GM19043 (cell line): ENCODE data around the gene MUL1.
"Not testable (repeated sequence)": the region's sequence is repeated elsewhere in the genome, so short reads cannot be mapped to it uniquely, and the experiment has no call there.

Source experiments
- ATAC-seq: cut with Tn5 transposase; IDR thresholded peaks from one replicate; pipeline ENCODE4 v1.9.1; 2021; ENCODE audit warnings: low read depth; ENCODE audit not compliant: unreplicated experiment

Gene MUL1

DNA sequence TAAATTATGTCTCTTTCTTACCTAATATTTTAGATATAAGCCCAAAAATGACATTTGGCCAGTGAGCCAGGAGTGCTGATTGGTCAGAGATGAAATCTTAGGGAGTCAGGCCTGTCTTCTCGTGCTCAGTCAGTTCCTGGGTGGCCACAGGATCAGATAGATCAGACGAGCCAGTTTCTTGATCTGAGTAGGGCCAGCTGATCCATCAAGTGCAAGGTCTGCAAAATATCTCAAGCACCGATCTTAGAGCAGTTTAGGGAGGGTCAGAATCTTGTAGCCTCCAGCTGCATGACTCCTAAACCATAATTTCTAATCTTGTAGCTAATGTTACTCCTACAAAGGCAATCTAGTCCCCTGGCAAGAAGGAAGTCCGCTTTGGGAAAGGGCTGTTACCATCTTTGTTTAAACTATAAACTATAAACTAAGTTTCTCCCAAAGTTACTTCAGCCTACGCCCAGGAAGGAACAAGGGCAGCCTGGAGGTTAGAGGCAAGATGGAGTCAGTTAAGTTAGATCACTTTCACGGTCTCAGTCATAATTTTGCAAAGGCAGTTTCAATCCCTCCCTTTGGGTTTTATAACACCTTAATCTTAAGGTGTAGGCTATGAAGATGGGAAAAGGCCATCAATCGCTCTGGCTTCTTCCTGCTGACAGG is 11.8 kb upstream of the MUL1 start:
- not testable (repeated sequence) for ATAC-seq

DNA sequence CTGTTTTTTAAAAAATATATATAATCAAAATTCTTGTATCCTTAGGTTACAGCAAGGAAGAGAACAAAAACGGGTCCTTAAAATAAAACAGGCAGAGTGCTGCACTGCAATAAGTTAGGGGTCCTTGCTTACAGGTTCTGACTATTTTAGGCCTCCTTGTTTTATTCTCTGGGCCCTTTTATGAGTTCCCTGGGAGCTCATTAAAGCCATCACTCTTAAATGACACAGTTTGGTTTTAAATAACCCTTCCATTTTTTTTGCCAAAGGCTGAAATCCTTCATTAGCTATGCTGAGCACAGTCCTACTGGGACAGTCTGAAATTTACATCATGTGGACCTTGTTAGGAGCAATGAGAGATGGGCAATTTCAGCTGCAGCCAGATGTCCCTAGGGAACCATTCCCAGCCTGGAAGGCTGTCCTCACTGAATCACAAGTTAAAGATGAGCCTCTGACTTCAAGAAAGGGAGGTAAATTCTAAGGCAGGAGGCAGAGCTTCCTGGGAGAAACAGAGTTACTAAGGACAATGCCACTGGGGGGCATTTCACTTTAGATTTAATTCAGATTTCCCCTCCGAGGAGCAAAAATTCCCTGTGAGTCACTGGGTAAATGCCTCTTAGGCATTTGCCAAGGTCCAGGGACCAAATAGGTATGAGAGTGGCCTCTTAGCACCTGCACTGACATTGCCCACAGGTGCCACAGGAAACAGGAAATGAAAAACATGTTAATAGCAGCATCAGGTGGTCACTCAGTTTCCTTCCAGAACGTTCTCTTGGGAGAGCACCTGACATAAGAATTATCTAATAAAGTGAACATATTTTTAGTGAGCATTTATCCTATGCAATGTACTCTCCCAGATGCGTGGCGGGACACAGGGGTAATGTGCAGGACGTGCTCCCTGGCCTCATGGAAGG is 3.8 kb upstream of the MUL1 start:
- no peak for ATAC-seq

DNA sequence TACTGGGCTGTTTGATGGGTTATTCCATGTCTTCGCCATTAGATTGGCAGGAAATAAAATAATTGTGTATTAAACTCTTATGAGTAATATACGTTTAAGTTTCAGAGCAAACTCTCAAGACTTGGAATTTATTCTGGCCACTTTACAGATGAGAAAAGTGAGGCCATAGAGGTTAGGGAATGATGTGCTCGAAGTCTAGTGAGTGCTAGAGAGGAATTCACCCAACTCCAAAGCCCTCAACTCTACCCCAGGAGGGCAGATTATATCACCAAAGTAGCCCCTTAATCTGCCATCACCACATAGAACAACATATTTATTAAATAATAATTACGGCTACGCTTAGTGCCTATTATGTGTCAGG is 440 bp upstream of the MUL1 start:
- no peak for ATAC-seq

DNA sequence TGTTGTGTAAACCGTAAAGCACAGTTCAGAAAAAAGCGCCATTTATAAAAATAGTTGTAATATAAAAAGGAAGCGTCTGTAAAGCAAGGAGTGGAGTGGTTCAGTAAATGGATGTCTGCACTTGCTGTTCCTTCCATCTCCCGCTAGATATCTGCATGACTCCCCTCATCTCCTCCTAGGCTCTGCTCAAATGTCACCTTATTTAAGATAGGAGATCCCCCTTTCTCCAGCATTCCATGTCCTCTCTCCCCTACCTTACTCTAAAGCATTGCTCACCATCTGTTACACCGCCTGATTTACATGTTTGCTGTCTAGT is 745 bp downstream of the MUL1 start:
- no peak for ATAC-seq

DNA sequence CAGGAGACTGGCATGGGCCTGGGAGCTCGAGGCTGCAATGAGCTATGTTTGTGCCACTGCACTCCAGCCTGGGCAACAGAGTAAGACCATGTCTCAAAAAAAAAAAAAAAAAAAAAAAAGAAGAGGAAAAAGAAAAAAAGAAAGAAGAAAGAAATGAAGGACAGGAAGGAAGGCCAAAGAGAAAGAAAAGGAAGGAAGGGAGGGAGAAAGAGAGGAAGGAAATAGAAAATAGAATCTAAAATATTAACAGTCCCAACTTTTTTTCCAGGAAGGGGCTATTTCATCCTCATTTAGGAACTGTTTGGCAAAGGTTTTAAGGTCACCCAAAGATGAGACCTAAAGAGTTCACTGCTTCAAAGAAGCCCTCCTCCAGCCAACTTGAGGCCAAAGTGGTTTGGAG is 2.5 kb downstream of the MUL1 start:
- ATAC-seq: no peak

DNA sequence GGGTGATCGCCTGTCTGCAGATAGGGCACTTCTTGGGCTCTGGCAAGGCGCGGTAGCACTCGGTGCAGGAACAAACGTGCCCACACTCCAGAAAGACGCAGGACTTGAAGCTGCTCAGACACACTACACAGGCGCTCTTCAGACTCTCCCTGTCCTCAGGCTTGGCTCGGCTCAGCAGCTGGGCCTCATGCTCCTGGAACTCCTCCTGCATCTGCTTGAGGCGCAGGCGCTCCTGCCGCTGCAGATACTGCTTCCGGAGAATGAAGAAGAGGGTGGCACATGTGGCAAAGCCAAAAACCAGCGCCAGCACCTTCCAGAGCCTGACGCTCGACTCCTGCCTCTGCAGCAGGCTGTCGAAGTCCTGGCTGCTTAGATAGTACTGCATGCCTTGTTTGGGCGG is 7.2 kb downstream of the MUL1 start:
- ATAC-seq: no peak

DNA sequence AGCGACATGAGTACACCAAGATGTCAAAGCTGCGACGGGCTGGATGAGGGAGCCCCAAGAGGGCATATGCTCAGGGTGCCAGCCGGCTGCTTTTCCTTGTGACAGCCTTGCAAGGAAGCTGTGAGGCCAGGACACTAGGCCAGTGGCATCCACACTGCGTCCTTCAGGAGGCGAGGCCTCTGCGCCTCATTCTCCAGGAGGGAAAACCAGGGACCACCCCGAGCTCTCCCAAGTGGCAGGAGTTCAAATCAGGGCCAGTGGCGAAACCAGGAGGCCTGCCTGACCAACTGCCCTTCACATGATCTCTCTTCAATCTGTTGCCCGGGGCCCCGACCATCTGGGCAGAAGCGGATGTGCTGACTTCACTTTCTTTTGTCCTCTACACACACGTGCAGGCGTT is 8.2 kb downstream of the MUL1 start:
- ATAC-seq: no peak

DNA sequence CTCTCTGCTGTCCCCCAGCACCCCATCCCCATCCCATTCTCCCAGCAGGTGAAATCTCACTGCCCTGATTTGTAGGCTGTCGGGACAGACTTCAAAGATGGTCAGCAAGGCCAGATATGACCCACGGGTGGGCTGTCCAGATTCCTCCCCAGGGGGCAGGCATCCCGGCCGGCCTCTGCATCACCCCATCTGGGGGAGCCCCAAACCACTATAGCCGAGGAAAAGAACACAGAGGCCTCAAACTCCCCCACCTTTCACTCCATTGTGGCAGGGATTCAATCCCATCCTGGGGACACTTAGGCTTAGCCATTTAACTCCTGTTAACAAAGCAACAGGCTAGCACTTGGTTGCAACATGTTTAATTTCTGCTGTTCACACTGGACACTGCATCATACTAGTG is 8.8 kb downstream of the MUL1 start:
- no peak for ATAC-seq

DNA sequence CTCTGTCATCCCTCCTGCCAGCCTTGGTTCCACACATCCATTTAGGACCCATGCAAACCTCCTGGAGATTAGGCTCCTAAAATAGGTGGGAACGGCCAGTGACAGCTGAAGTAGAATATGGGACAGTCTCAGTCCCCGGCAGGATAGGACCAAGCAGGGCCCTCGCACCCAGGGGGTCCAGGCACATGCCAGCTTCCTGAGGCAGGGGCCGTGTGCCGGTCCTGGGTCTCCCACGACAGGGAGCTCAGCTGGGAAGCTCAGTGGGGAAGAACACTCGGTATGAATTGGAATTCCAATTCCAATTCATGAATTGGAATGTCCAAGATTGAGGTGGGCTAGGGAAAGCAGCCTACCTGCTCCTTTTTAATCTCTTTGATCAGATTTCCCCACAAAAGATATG is 9.8 kb downstream of the MUL1 start:
- no peak for ATAC-seq

DNA sequence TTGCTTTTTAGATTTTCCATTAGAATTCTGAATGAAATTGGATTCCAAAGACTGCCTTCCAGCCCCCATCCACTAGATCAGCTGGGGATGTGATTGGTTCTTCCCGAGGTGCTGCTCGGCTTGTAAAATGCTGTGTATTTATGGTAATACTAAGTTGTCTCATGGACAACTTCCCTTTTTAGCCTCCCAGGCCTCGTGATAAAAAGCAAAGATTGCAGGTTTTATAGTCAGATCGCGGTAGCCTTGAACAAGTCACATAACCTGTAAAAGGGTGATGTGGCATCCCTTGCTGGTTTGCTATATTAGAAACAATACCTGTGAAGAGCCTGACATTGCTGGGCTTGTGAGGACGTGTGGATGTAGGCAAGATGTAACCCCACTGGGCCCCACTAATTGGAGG is 10.4 kb downstream of the MUL1 start:
- no peak for ATAC-seq

DNA sequence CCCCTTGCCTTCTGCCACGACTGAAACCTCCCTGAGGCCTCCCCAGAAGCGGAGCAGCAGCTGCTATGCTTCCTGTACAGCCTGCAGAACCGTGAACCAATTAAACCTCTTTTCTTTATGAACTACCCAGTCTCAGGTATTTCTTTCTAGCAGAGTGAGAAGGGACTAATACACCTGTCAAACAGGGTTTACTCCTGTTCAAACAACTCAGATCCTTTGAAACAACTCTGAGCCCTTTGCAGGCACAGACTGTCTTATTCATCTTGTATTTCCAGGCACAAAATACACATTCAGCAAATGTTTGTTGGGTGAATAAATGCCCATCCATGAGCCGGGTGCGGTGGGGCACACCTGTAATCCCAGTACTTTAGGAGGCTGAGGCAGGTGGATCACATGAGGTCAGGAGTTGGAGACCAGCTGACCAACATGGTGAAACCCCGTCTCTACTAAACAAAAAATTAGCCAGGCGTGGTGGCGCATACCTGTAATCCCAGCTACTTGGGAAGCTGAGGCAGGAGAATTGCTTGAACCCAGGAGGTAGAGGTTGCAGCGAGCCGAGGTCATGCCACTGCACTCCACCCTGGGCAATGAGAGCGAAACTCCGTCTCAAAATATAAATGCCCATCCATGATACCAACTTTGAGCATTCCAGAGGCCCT is 11.1 kb downstream of the MUL1 start:
- ATAC-seq: not testable (repeated sequence)

DNA sequence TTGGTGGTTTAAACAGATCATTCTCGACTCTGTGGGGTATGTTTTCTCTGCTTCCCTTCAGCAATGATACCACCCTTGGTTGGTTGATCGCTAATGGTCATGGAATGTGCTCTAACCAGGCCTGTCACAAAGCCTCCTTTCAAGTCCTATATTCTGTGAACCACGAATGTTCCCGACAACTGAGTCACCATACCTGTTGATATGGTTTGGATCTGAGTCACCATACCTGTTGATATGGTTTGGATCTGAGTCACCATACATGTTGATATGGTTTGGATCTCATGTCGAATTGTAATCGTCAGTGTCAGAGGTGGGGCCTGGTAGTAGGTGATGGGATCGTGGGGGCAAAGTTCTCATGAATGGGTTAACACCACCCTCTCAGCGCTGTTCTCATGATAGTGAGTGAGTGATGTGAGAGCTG is 11.7 kb downstream of the MUL1 start:
- ATAC-seq: no peak

DNA sequence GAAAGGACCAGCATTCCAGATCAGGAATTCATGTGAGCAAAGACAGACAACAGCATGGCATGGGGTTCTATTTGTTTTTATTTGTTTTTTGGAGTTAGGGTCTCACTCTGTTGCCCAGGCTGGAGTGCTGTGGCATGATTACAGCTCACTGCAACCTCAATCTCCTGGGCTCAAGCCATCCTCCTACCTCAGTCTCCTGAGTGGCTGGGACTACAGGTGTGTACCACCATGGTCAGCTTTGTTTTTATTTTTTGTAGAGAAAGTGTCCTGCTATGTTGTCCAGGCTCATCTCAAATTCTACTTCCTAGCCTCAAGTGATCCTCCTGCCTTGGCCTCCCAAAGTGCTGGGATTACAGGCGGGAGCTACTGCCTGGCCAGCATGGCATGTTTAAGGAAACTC is 12.3 kb downstream of the MUL1 start:
- ATAC-seq: no peak

DNA sequence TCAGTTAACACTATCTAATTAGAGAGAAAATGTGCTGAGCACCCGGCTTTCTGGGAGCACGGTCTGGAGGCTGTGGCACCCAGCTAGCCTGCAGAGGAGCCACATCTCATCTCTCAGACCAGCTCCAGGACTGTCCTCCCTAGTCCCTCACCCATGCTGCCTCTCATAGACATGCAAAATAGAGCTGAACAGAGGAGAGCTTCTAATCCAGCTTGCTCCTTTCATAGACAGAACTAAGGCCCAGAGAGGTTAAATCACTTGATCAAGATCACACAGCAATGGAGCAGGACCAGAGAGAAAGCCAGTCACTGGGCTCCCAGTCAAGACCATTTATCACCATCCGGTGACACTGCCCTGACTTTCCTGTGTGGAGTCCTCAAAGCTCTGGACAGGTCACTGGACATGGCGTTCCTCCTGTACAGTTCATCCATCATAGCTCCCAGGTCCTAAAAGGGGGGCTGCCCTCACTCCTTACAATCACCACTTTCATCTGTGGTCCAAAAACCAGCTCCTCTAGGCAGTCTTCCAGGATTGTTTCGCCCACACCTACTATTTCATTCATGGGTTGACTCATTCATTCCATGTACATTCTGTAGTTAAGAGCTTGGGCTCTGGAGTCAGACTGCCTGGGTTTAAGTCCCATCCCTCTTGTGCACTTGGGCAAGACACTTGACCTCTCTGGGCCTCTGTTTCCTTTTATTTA is 13.2 kb downstream of the MUL1 start:
- no peak for ATAC-seq

DNA sequence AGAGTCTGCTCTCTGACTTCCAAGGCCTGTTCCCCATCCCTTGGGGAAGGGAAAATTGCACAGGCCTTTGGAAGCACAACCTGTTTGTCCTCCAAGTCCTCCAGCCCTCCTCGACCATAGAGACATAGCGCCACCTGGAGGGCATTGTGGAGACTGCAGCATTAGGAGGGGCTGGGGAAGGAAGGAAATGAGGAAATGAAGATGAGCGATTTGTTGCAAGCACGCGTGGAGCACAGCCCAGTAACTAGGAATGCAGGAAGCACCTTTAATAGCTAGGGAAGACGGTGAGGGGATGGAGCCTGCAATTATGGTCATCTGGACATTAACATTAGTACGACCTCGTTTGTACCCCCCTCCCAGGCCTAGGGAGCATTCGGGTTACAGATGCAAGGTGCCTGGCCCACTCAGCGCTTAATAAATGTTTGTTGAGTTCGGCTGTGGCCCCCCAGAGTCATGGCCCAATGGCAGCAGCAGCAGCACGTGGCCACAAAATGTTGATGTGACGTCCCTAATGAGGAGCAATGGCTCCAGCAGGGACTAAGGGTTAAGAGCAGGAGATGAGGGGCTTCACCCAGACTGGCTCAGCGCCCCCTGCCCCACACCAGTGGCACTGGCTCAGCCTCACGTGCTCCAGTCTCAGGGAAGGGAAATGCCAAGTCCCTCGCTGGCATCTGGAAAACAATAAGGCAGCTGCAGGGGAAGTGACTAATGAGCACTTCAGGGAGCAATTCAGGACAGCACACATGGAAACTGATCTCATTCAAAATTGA is 13.9 kb downstream of the MUL1 start:
- ATAC-seq: no peak

DNA sequence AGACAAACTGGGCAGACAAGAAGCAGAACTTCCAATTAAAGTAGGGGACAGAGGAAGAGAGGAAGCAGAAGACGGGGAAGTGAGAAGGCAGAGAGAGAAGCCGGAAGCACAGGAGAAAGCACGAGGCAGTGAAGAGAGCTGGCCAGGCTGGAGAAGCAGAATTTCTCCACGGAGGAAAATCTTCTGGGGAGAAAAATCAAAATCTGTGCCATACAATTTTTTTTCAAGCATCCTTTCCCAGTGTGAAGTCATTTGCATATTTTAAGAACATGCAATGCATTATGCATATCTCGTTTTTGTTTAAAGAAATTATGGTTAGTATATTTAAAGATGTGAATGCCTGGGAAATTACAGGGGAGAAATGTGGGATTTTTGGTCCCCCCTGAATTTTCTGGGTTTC is 14.6 kb downstream of the MUL1 start:
- no peak for ATAC-seq

DNA sequence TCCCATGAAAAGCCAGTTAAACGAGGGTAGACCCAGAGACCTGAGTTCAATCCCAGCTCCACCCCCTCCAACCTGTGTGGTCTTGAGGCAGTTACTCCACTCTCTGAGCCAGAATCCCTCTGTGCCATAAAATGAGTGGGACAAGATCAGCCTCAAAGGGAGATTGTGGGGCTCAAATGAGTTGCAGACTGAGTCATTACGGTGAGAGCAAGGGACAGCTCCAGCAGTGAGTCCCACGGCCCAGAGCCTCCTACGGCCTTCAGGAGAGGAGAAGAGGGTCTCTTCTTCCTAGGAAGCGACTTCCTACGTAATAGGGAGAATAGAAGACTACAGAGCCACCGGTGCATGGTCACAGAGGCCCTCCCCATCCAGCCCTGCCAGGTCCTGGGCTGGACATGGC is 15.2 kb downstream of the MUL1 start:
- ATAC-seq: no peak

DNA sequence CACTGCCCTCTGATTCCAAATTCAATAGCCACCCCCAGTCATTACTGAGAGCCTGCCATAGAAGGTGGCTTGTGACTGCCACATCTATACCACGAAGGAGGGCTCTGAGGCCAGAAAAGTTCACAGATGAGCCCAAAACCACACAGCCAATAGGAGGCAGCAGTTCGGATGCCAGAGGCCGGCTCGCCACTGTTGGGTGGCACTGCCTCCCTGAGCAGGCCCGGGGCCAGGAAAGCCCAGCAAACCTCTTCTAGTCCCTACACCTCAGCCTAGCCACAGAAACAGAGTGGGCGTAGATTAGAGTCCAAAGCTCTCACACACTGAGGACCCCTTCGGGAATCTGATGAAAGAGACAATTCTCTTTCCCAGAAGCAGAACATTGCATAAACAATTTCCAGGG is 16.1 kb downstream of the MUL1 start:
- ATAC-seq: no peak

DNA sequence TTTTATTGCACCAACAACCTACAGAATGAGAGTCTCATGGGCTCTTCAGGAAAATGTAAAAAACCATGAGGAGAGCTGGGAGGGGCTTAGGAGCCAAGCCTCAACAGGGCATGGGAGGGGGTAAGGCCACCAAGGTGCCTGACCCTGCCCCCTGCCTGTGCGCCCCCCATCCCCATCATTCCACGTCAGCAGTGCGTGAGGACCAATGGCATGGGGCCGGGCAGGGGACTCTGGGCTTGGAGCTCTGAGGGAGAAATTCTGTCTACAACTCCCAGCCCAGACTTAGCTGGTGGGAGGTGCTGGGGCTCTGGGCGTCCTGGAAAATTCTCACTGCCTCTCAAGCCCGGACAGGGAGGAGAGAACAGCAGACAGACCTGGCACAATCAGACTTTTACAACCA is 16.8 kb downstream of the MUL1 start:
- no peak for ATAC-seq

DNA sequence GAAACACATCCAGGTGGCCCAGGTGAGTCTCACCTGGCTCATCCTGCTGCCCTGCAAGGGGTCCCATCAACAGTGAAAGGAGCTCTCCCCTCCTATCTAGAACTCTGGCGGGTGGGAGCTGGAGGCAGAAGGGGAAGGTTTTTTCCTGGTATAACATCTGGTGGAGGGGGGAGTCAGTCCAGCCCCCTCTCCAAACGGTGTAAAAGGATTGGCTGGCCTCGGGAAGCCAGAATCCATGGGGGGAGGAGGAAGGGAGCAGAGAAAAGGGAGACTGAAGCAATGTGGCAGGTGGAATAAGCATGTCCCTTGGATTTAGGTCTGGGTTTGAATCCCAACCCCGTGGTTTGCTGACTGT is 20.7 kb downstream of the MUL1 start:
- ATAC-seq: no peak
